Suppressor macrophage treated with lipopolysaccharide for 1 hour (primary cell): ENCODE data around the gene XAF1.
"Not testable (repeated sequence)": the region's sequence is repeated elsewhere in the genome, so short reads cannot be mapped to it uniquely, and the experiment has no call there.

Source experiments
- DNase-seq, 3 donors: peaks; one replicate each; pipeline ENCODE4 v3.0.0-alpha.2; 2020 to 2022

XAF1 gene, protein sequence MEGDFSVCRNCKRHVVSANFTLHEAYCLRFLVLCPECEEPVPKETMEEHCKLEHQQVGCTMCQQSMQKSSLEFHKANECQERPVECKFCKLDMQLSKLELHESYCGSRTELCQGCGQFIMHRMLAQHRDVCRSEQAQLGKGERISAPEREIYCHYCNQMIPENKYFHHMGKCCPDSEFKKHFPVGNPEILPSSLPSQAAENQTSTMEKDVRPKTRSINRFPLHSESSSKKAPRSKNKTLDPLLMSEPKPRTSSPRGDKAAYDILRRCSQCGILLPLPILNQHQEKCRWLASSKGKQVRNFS

DNA sequence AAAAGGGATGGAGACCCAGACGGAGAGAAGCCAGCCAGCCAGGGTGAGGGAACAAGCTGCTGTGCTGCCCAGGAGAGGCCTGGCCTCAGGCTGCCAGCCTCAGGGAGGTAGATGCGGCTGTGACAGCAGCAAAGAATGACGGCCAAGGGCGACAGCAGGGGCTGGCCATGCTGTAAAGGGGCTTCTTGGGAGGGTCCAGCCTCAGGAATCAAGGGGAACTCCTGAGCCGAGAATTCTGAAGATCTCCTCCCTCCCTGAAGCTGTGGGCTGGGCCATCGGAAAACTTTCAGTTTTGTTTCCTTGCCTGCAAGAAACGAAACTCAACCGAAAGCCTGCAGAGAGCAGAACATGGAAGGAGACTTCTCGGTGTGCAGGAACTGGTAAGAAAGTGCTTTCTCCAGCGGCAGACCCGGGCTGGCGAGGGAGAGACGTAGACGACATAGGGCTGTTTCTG lies at the start of gene XAF1:
XAF1 (plus strand) TSS at position 316 of the 454 bp plus-strand sequence; CDS start at position 349, 33 bp downstream.
- DNase-seq: peak; percentile 91 to 95 (median 92)

DNA sequence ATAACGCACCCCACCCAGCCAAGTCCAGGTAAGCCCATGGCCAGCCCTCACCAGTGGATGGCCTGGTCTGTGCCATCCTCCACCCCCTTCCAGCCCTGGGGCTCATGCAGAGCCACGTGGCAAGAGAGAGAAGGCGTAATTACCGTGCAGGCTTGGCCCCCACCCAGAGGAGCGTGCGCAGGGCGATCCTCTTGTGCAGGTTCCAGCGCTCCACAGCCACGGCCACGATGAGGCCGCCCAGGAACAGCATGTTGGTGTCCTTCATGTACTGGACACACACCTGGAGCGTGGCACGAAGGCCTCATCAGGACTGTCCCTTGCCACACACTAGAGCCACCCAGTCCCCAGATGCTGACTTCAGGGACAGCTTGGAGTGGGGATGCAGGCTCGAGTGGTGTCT lies 49.3 kb upstream of the XAF1 start:
- DNase-seq: no peak

DNA sequence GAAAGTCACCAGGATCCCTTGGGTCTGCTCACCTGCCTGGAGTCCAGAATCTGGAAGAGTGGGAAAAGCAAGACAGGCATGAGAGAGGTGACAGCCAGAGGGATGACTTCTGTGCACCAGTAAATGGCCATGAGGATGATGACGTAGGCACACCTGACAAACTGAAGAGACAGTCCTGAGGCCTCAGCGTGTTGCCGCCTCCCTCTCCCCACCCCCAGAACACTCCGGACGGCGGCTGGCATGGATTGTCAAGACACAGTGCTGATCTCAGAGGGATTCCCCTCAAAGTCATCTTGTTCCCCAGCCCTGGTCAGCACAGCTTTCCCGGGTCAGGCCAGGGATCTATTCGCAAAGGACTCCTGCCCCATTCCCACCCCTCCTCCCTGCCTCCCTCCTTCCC lies 48.9 kb upstream of the XAF1 start:
- peak in 1 of 3 donors; percentile 20 for DNase-seq

DNA sequence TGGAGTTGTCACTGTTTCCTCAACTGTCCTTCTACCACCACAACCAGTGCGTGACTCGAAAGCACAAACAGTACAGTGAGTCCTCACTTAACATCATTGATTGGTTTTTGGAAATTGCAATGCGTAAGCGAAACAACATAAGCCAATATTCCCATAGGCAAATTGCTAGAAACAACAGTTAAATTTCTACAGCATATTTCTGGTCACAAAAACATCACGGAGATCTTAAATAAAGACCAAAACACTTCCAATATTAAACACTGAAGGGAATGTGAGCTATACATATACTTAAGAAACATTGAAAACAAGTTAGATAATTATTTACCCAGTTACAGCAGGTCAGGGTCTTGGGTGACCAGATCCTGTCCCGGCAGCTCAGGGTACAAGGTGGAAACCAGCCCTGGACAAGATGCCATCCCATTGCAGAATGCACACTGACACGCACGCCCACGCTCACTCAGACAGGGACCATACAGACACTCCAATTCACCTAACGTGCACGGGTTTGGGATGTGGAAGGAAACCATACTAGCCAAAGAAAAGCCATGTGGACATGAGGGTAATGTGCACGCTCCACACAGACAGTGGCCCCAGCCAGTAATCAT lies 47.4 kb upstream of the XAF1 start:
- DNase-seq: no peak

DNA sequence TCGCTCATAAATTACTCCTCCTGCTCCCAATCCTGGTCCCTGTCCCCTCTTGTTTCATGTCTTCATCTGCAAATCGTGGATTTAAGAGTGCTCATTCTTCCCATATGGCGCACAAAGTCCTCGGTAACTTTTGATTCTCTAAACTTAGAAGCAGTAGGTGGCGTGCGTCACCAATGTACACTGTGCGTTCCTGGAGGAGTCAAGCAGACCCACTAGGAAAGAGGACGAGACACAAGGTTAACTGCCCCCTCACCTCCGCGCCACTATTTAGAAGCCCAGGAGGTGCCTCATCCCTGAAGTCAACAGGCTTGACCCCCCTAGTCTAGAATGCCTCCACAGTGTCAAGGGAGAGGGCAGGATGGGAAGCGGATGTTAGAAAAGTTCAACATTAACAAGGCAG lies 45.5 kb upstream of the XAF1 start:
- DNase-seq: no peak

DNA sequence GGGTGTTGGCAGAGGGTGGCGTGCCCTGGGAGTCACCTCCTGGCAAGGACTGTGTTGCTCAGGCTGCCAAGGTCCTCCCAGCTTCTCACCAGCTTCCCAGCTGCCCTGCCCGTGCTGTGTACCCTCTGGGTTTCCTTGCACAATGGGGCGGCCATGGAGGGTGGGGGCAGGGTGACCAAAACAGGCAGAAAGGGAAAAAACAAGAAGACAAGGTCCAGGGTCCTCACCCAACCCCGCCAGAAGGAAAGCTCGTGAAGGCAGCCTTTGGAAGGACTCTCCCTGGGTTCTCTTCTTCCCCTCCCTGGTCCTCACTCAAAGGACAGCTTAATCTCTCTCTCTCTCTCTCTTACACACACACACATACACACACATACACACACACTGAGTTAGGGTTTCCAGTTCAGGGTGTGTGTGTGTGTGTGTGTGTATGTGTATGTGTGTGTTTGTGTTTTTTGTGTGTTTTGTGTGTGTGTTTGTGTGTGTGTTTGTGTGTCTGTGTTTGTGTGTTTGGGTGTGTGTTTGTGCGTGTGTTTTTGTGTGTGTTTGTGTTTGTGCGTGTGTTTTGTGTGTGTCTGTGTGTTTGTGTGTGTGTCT lies 44.7 kb upstream of the XAF1 start:
- DNase-seq: no peak

DNA sequence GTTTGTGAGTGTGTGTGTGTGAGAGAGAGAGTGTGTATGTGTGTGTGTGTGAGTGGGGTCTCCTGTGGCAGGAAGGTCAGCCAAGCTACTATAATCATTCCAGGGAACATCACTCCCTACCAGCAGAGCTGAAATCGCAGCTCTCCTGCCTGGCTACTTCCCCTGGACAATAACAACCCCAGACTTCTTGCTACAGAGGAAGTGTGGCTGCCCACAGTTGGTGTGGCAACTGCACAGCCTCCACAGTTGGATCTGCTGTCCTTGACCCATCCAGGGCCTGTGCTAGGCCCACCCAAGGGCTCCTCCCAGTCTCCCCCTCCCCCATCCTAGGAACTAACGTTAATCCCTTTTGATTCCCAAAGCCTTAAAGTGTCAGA lies 44.2 kb upstream of the XAF1 start:
- DNase-seq: peak; percentile 56 to 73 (median 68)

DNA sequence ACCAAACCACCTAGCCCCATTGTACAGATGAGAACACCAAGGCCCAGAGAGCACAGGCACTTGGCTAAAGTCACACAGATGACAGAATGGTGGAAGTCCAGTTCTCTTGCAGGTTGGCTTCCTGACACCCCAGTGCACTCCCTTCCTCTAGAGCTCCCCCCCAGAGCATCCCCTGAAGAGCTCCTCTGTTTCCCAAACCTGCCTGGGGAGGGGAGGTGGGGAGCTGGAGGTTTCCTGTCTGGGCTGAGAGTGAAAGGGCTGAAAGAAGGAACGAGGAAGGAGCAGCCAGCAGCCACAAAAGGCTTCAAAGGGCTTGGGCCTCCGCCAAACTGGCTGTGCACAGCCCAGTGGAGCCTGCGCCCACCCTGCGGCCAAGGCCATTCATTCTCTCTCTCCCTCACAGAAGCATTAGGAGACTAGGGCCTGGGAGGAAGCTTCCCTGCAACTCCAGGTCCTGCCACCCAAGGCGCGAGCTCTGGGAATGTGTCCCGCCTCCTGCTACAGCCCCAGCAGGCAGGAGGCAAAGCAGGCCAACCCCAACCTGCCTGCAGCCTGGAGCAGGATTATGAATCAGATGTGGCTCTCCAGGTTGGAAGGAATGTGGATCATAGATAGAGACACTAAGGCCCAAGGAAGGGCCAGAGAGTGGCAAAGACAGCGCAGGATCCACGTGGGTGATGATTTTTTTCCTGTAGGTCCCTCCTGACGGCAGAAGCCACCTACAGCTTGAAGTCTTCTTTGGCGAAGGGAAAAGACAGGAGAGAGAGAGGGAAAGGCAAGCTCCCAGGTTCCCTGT lies 43.6 kb upstream of the XAF1 start:
- DNase-seq: no peak

DNA sequence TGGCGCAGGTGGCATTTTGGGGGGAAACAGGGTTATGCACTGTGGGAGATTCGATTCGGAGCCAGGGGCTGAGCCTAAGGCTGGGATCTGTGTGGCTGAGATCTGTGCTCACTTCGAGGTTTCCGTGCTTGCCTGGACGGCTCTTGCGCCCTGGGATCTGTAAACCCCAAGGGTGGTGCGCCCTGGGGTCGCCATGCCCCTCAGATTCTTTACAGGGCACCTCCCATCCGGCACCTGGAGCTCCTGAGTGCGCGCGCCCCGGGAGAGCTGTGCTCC lies 43.1 kb upstream of the XAF1 start:
- DNase-seq: no peak

DNA sequence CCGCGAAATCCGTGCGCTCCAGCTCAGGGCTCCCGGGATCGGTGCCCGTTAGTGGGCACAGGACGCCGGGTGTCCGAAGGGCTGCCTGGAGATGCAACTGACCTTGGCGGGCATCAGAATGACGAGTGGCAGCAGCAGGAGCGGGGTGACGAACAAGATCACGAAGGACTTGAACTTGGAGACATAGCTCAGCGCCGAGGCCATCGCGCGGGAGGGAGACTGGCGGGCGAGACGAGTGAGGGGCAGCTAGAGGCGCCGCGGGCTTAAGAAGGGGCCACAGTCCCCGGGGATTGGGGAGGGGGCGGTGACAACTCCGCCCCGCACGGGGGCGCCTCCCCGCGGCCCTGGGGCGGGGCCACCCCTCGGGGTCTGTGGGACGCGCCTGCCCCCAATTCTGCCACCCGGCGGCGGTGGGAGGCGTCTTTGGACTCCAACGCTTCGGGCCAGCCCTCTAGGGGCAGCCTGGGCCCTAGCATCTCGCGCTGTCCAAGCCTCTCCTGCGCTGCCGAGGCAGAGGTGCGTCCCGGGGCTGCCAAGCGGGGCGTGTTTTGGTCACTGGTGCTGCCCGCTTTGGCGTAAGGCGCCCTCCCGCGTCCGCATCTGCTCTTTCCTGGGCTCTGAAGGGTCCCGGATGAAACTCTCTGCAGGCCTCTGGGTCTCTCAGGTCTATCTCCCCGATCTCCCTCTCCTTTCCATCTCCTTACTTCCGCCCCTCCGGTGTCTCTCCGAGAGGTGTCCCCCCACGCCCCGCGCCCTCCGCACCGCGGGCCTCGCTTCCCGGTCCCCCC lies 42.5 kb upstream of the XAF1 start, which contains the start of gene SLC13A5:
SLC13A5 (minus strand) TSS at position 240 of the 788 bp plus-strand sequence; CDS start at position 204, 36 bp downstream.
- DNase-seq: peak; percentile 37 to 65 (median 44)

DNA sequence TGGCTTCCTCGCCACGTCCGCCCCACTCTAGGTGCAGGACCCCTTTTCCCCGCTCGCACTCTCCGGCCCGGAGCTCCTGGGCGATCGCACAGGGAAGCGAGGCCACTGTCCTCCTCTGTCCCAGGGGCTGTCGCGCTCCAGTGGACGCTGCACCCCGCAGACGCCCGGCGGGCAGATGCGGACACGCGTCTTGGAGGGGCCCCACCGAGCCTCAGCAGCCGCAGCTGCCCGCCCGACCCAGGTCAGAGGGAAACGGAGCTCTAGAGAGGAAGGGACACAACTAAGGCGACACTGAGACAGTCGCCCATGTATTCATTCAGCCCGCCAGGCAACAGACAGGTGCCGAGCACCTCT lies 42.0 kb upstream of the XAF1 start:
- DNase-seq: no peak

DNA sequence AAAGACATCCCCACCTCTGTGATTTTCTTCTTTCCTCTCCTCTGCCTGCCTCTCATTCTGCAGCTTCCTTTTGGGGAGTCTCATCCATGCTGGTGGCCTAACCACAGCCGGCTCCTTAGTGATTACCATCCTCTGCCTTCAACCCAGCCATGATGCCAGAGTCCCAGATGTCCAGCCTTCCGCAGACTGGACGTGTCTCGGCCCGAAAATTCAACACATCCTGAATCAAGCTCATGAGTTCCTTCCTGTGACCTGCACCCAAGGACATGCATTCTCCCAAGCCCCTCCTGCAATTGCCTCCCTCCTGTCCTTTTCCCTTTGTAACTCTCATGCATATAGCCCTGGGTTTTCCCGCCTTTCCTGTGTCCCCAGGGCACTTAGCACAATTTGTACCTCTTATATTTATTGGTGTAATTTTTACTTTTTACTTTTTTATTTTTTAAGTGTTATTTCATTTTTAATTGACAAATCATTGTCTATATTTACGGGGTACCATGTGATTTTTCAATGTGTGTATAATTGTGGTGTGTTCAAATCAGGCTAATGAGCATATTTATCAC lies 41.5 kb upstream of the XAF1 start:
- DNase-seq: no peak

DNA sequence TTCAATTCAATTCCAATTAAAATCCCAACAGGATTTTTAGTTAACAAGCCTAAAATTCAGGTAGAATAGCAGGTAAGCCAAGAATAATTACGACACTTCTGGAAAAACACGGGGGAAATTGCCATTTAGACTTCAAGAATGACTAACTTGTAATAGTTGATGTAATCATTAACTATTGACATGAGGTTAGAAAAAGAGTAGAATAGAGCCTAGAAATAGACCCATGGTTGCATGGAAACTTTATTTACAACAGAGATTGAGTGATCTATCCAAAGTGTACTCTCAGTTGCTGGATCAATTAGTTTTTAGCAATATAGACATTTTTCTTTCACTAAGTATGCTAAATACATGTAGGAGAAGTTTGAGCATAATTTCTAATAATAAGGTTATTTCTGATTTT lies 39.1 kb upstream of the XAF1 start:
- DNase-seq: no peak

DNA sequence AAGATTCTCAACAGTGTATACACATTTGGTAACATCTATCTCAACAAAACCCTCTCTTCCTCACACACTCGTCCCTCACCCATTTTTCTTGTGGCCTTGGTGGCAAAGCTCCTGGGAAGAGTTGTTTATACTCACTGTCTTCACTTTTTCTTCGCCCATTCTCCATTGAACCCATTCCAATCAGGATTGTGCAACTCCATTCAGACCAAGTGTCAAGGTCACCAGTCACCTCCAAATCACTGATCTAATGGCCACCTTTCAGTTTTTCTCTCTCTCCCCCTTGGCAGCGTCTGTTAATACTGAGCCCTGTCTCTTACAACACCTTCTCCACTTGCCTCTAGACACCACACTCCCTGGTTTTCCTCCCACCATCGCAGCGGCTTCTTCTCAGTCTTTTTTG lies 34.1 kb upstream of the XAF1 start:
- DNase-seq: no peak

DNA sequence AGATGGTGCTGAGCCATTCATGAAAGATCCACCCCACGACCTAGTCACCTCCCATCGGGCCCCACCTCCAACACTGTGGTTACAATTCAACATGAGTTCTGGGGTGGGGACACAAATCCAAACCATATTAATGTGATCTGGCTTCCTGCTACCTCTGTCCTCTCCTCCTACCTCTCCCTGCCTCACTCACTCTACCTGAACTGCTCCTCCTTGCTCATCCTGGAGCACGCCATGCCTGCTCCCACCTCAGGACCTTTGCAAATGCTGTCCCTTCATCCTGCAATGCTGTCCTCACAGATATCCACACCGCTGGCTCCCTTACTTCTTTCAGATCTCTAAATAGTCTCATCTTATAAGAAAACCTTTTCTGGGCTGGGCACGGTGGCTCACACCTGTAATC lies 31.8 kb upstream of the XAF1 start:
- no peak for DNase-seq

DNA sequence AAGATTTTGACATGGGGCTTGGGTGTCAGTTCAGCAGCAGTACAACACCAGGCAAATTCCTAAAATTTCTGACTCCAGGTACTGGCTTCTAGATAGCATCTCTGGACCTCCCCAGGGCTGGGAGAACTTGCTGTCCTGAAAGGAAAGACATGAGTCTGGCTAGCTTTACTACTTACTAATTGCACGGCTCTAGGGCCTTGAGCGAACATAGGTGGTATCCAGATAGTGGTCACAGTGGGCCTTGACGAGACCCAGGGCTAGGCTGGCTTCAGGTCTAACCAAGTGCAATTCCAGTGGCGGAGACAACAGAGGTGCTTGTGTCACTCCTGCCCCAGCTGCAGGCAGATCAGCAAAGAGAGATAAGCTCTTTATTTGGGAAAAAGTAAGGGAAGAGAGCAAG lies 26.3 kb upstream of the XAF1 start:
- DNase-seq: no peak

DNA sequence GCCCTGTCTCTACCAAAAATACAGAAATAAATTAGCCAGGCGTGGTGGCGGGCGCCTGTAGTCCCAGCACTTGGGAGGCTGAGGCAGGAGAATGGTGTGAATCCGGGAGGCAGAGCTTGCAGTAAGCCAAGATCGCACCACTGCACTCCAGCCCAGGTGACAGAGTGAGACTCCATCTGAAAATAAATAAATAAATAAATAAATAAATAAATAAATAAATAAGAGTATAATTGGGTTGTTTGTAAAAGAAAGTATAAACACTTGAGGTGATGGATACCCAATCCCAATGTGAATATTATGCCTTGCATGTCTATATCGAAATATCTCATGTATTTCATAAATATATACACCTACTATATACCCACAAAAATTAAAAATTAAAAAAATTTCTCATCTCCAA lies 9.2 kb upstream of the XAF1 start:
- not testable (repeated sequence) for DNase-seq

DNA sequence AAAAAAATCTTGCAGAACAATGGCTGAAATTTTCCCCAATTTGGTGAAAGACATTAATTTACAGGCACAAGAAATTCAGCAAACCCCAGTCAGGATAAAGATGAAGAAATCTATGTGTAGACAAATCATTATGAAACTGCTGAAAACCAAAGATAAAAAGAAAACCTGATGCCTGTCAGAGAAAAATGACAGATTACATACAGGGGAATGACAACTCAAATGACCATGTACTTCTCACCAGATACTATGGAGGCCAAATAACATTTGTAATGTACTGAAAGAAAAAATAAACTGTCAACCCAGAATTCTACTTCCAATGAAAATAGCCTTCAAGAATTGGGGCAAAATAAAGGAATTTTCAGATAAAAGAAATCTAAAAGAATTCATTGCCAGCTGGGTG lies 7.2 kb upstream of the XAF1 start:
- DNase-seq: no peak

DNA sequence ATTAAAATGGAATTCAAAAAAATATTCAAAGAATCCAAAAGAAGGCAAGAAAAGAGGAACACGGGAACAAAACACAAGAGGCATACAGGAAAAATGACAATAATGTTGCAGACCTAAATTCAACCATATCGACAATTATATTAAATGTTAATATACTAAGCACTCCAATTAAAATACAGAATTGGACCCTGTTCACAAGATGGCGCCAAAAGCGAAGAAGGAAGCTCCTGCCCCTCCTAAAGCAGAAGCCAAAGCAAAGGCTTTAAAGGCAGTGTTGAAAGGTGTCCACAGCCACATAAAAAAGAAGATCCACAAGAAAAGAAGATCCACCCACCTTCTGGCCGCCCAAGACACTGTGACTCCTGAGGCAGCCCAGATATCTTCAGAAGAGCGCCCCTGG lies 6.3 kb upstream of the XAF1 start:
- peak; percentile 29 to 40 (median 38) for DNase-seq

DNA sequence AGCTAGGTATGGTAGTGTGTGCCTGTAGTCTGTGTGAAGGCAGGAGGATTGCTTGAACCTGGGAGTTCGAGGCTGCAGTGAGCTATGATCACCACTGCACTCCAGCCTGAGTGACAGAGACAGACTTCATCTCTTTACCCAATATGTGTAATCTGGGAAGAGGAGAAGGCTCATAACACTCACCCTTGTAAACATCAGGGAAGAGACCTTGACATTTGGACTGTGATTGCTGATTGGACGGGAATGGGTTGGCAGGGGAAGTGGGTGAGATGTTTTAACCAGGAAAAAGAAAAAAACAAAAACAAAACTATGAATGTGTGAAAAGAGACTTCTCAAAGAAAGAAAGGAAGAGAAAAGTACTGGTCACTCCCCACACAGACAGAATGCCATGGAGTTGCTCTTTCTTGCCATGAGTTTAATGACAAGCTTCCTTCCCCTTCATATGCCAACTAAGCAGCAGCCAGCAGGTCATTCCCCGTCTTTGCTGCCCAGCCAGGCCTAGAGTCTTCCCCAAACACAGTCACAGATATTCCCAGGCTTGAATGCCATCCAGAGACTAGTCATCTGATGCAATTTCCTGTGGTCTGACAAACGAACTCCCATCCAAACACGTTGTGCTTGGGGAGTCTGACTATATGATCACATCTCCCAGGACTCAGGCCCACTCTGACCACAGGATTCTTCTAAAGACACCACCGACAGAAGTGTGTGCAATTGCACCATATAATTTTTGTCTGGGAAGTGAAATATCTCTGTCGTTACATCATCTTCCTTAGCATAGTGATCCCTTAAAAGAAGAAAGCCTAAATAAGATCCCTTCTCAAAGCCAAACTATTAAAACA lies 3.6 kb upstream of the XAF1 start:
- peak; percentile 88 to 97 (median 92) for DNase-seq

DNA sequence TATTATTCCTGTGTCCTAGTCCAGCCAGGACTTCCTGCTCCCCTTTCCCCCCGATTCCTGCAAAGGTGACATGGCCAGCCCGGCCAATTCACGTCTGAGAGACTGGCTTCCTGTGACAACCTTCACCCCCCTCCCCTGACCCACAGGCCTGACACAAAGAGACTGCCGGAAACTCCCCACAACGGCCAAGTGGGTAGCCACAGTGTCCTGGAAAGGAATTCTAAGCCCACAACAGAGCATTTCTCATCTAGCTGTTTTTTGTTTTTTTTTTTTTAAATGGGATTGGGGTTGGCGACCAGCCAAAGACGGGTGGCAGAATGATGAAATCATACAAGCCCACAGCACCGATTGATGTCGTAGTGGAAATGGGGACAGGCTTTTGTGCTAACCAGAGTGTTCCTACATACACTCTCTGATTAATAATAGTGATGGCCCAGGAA lies 2.8 kb upstream of the XAF1 start:
- peak; percentile 69 to 78 (median 72) for DNase-seq

DNA sequence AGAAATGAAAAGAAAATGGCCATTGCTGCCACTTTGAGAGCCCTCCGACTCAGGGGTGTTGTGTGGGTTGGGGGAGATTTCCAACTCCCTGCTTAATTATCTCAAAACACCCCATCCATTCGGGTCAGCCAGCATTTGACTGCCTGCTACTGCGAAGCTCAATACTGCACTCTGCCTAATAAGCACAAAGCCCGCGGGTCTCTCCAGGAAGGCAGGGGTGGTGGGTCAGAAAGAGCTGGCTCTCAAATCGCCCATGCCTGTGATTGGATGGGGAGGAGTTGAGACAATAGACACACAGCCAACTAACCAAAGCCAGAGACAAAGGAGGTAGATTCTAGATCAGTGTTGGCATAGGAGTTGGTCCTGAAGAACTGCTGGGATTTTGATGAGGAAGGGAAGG lies 2.3 kb upstream of the XAF1 start:
- DNase-seq: no peak
